ENCODE data around the gene DZIP1.

- no peak for TF ChIP-seq SETDB1 (CRISPR knock-in tag; IDR thresholded peaks at IDR 0.05; ENCODE audit: borderline replicate concordance)
- TF ChIP-seq MAZ (IDR thresholded peaks at IDR 0.05; ENCODE audit: borderline replicate concordance, low read depth, low read length), result no peak
- TF ChIP-seq MAZ (CRISPR knock-in tag; IDR thresholded peaks at IDR 0.05; ENCODE audit: low read depth), result no peak
- TF ChIP-seq POLR2A (IDR thresholded peaks at IDR 0.05; ENCODE audit: insufficient read depth in 1 of 2, low read depth in 2 of 2, low read length in 2 of 2), result no peak
- no peak for TF ChIP-seq POLR2AphosphoS5 (IDR thresholded peaks at IDR 0.05; ENCODE audit: low read depth, low read length)
These were observed 74.5 kb downstream of the DZIP1 start for GRCh38 chr13:95570016-95570415.

Measured in HepG2 (cell line).